ENCODE measurements around the gene SLC46A1.
A peak's percentile ranks its signal among the peaks of the same experiment; 100 is the strongest.

SLC46A1 gene

DNA sequence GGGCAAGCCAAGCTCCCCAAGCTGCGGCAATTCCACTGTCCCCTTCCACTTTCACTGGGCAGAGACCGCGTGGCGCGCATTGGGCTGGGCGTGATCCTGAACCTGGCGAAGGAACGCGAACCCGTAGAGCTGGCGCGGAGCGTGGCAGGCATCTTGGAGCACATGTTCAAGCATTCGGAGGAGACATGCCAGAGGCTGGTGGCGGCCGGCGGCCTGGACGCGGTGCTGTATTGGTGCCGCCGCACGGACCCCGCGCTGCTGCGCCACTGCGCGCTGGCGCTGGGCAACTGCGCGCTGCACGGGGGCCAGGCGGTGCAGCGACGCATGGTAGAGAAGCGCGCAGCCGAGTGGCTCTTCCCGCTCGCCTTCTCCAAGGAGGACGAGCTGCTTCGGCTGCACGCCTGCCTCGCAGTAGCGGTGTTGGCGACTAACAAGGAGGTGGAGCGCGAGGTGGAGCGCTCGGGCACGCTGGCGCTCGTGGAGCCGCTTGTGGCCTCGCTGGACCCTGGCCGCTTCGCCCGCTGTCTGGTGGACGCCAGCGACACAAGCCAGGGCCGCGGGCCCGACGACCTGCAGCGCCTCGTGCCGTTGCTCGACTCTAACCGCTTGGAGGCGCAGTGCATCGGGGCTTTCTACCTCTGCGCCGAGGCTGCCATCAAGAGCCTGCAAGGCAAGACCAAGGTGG is 24.7 kb downstream of the SLC46A1 start:
- DNase-seq (ENCODE audit: low read depth) = no peak

DNA sequence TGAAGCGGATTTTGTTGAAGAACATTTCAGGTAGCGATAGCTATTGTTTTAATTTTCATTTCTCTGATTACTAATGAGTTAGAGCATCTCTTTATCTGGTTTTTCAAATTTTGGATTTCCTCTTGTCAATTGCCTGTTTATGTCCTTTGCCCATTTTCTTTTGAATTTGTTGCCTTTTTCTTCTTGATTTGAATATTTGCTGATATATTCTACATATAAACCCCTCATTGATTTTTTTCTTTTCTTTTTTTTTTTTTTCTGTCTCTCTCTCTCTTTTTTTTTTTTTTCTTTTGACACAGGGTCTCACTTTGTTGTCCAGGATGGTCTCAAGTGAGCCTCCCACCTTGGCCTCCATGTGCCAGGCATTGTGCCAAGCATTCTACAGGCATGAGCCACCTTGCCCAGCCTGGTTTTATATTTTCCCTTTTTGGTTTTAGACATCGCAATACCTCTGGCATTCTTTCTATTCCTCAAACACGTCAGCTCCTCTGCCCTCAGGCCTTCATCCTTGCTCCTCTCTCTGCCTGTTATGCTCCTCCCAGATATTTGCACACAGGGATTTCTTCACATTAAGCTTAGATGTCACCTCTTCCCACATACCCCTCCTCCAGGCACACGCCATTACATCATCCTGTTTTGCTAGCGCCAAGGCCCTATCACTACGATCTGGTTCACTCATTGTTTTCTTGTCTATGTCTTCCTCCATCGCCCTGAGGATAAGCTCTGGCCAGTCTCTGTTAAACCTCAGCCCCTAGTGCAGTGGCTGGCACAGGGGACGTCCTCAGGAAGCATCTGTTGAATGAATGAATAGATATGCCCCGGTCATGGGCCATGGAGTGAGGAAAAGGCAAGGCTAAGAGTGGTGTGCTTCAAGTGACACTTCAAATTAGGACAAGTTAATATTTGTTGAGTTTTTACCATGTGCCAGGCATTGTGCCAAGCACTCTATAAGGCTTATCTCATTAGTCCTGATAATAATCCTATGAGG is 25.9 kb downstream of the SLC46A1 start:
- DNase-seq (ENCODE audit: low read depth) = no peak

GRCh38 chr17:28372945-28373274 is 33.1 kb downstream of the SLC46A1 start:
- DNase-seq (ENCODE audit: low read depth) = no peak

DNA sequence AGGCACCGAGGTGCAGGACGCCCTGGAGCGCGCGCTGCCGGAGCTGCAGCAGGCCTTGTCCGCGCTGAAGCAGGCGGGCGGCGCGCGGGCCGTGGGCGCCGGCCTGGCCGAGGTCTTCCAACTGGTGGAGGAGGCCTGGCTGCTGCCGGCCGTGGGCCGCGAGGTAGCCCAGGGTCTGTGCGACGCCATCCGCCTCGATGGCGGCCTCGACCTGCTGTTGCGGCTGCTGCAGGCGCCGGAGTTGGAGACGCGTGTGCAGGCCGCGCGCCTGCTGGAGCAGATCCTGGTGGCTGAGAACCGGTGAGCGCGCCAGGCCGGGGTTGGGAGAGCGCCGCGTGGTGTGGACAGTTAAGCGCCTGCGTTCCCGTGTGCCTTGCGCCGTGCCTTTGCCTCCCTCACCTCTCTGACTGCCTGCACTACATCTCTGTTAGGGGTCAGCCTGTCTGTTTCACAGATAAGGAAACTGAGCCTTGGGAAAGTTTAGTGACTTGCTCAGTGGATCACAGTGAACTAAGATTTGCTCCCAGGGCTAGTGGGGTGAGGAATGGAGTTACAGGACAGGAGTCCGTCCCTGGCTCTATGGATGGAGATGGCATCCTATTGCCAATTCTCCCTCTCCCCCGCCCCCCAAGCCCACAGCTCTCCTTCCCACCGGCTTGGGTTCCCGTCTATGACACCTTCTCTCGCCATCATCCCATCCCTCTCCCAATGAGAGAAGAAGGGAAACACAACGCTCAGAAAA is 33.6 kb downstream of the SLC46A1 start:
- no peak for DNase-seq (ENCODE audit: low read depth)

DNA sequence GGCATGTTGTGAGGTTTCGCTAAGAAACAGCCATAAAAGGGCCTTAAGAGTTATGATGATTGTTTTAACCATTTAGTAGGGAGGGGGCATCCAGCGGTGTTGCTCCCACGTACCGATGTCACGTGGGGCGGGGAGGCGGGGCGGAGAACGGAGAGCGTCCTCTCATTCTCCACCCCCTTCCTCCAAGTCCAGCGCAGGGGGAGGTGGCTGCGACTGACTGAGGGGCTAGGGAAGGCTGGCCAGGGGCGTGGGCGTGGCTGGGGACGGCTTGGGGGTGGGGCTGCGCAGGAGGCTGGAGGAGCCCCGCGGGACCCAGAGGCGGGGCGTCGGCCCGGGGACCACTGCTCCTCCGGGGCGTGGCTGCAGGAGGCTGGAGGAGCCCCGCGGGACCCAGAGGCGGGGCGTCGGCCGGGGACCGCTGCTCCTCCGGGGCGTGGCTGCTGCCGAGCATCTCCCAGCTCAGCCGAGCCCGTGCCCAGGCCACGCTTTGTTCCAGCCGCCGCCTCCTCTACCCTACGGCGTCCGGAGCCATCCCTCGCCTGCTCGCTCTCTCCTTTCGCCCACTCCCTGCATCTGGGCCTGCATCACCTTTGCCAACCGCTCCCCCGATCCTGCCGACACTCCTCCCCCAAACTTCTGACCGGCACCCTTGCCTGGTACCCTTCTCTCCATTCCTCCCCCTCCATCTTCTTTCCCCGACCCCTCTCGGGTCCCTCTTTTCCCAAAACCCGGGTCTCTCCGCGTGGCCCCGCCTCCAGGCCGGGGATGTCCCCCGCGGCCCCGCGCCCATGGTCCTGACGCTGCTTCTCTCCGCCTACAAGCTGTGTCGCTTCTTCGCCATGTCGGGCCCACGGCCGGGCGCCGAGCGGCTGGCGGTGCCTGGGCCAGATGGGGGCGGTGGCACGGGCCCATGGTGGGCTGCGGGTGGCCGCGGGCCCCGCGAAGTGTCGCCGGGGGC is 34.5 kb downstream of the SLC46A1 start, which contains the start of gene SARM1:
Gene SARM1 (plus strand): TSS at position 450 of the 958 bp plus-strand sequence. CDS start 339 bp downstream, at position 789.
- DNase-seq (ENCODE audit: low read depth) = peak; percentile 64

DNA sequence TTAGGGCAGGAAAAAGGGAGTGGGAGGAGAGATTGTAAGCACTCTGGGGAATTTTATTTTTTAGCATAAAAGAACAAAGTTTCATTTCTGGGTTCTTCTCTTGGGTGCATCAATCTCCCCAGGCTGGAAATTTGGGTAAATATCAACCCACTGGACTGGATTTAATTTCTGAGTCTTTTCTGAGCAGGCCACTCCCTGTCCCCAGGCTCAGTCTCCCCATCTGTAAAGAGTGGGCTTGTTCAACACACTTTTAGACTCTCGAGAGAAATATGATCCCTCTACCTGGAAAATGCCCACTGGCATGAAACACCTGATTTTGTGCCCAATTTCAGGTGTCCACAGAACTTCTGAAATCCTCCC is 35.3 kb downstream of the SLC46A1 start:
- no peak for DNase-seq (ENCODE audit: low read depth)

GRCh38 chr17:28370035-28370743 is 35.8 kb downstream of the SLC46A1 start, which contains the start of gene VTN:
Gene VTN (minus strand): TSS chr17:28370307. CDS start chr17:28370203, 104 bp downstream.
- DNase-seq (ENCODE audit: low read depth) = no peak

DNA sequence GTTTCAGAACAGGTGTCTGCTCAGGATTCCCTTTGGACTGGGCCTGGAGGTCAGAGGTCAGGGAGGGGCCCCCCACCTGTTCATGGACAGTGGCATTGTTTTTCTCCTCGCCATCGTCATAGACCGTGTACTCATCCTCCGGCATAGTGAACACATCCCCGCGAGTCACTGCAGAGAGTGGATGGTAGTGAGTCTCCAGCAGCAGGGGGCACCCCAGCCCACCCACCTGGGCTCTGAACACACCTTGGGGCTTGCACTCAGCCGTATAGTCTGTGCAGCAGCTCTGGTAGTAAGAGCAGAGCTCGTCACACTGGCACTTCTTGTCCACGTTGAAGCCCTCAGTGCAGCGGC is 36.4 kb downstream of the SLC46A1 start:
- no peak for DNase-seq (ENCODE audit: low read depth)

GRCh38 chr17:28368915-28369683 is 36.9 kb downstream of the SLC46A1 start:
- DNase-seq (ENCODE audit: low read depth) = no peak

DNA sequence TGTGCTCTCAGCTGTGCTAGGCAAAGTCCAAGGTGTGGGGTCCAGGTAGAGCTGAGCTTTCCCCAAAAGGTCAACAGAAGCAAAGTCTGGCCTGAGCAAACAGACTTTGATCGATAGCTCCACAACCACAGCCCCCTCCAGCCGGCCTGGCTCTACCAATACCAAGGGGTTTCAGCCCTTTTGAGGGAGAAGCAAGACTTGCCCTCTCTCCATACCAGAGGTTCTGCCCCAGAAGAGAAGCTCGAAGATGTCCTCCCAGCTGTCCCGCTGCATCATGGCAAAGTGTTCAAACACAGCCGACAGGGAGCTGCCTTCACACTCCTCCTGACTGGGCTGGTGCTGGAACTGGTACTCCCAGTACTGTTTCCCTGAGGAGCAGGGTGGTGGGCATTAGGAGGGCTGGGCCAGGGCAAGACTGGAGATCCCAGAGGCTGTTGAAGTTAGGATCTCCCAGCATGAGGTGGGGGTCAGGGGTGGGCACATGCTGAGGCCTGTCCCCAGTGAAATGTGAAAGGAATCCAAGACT is 37.6 kb downstream of the SLC46A1 start:
- DNase-seq (ENCODE audit: low read depth) = no peak

GRCh38 chr17:28367641-28368305 is 38.2 kb downstream of the SLC46A1 start:
- no peak for DNase-seq (ENCODE audit: low read depth)

DNA sequence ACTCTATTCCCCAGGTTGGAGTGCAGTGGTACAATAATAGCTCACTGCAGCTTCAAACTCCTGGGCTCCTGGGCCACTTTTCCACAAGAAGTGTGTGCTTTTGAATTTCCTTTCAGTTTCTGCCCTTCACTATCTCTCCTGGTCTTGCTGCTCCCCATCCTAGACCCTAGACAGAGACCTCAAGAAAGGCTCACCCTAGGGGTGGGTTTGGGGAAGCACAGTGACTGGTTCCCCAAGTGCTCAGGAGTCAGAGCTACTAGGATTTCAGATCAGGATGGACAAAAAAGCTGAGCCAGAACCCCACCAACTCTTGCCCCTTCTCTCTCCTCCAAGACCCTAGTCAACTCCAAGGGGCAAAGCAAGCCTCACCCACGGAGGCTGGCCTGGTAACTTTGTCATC is 39.4 kb downstream of the SLC46A1 start:
- no peak for DNase-seq (ENCODE audit: low read depth)

GRCh38 chr17:28365487-28365886 is 40.5 kb downstream of the SLC46A1 start:
- no peak for DNase-seq (ENCODE audit: low read depth)

DNA sequence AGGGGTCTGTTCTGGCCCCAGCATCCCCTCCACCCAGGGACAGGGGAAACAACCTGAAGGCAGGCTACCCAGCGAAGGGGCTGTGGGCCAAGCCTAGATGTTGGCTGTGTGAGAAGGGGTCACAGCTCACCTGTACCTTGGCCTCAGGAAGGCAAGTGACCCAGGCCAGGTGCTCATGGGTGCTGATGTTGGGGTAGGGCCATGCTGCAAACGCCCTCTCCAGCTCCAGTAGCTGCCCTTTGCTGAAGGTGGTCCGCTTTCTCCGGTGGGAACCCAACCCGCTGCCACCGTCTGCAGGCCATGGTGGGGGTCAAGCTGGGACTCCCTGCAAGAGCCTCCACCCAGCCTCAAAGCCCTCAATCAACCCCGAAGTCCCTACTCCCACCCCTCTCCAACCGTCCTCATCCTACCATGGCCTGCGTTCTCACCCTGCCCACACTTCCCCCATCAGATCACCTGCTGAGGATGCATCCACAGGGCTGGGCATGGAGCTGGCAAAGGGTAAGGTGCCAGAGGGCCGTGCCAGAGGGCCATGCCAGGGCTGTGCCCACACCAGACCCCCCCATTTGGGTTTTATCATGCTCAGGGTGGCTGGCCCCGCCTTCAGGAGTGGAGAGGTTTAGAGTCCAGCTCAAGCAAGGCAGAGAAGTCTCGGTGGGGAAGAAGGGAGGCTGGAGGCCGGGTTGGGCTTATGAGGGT is 41.2 kb downstream of the SLC46A1 start, which contains the start of gene SEBOX:
Gene SEBOX (minus strand): TSS at position 535 of the 699 bp plus-strand sequence. CDS start 48 bp downstream, at position 487.
- no peak for DNase-seq (ENCODE audit: low read depth)

GRCh38 chr17:28363776-28364650 is 42.0 kb downstream of the SLC46A1 start:
- no peak for DNase-seq (ENCODE audit: low read depth)

DNA sequence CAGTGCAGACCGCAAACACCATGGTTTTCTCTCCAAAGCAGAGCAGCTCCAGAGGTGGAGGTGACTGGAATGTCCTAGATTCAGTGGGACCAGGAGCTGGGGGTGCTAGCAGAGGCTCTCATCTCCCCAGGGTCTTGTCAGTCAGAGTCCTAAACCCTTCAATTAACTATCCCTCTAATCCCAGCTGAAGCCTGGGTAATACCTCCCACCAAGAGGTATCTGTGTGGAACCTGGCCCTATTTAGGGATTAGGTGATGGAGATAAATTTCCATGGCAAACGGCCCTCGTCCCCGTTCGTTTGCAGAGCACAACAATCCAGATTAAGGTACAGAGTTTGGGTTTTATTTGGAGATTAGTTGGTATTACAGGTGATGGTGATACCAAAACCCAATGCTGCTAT is 42.8 kb downstream of the SLC46A1 start:
- DNase-seq (ENCODE audit: low read depth) = no peak

GRCh38 chr17:28357901-28358197 is 48.2 kb downstream of the SLC46A1 start:
- no peak for DNase-seq (ENCODE audit: low read depth)

Data from T follicular helper cell (primary cell).